GM19372 (cell line): ENCODE measurements around the gene DLGAP1.

Experiments
- ATAC-seq: cut with Tn5 transposase; IDR thresholded peaks from one replicate; pipeline ENCODE4 v1.9.1; 2021; ENCODE audit warnings: mild to moderate bottlenecking, low read depth, moderate library complexity; ENCODE audit not compliant: unreplicated experiment

DLGAP1 gene

GRCh38 chr18:4017480-4017879, 437.6 kb downstream of the DLGAP1 start:
- no peak for ATAC-seq

GRCh38 chr18:4016391-4017049, 438.6 kb downstream of the DLGAP1 start:
- no peak for ATAC-seq

- no peak for ATAC-seq
Observed at GRCh38 chr18:4007846-4008245, 447.3 kb downstream of the DLGAP1 start.

DNA sequence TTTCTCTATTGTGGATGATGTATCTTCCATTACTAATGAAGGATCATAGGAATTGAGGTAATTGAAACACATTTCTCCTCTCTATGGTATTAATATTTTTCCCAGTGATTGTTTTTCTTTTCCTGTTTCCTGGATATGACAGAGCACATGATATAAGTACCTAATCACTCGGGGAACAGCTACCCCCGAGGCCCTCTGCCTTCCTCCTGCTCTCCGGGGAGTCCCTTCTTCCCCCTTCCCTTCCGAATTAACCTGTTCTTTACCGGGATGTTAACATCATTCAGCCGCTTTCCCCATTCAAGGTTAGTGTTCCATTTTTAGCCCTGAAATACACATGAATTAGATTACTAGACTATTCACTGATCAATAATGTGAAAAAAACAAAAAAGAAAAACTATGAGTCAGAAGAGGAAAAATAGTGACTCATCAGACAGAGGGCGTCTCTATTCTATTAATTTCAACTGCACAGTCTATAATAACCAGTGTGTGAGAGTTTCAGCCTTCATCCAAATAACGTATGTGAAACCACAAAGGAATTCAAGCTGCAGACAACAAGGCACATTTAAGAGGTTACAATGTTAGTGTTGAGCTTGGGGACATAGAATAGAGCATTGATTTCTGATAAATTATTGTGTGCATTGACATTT, 450.8 kb downstream of the DLGAP1 start:
- no peak for ATAC-seq

DNA sequence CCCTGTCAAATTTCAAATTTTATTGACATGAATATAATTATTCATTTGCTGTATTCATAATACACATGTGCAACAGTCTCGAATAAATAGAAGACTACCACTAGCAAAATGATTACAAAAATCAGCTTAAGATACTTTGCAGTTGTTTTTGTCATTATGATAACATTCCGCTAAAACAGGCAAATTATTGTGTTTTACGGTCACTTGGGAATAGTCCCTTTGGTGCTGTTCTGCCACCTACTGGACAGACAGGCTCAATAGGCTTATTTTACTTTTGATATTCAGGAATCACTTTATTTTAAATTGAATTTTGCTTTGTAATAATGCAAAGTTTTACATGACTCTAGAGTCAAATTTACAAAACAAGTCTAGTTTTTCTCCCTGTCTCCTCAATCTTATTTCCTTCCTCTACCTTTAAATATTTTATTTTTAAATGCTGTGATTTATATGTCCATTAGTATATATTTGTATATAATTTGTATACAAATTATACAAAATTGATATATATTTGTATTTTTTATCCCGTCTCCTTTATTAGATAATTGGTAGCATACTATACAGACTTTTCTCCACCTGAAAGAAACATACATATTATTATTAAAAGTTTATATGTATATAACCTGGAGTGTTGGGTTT, 456.3 kb downstream of the DLGAP1 start:
- no peak for ATAC-seq

- no peak for ATAC-seq
Observed at GRCh38 chr18:3995476-3996102, 459.5 kb downstream of the DLGAP1 start.

GRCh38 chr18:3993941-3994687, 461.0 kb downstream of the DLGAP1 start:
- no peak for ATAC-seq

- ATAC-seq: no peak
Observed at GRCh38 chr18:3985664-3986063, 469.4 kb downstream of the DLGAP1 start.

DNA sequence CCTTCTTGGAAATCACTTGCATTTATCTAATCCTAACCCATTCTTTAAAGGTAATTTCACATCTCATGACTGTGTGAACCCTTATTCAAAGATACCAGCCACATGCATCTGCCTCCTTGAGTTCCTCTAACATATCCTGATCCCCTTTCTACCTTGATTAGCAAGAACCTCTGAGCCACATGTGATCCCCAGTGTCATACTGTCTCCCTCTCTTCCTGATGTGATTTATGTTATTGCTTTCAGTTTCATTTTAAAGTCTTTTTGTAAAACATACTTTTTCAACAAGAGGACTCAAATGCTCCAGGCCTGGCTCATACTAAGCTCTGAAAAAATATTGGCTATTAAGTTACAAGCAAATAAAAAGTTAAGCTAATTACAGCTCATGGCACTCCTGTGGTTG, 470.1 kb downstream of the DLGAP1 start:
- ATAC-seq: no peak

GRCh38 chr18:3984163-3984757, 470.8 kb downstream of the DLGAP1 start:
- no peak for ATAC-seq

DNA sequence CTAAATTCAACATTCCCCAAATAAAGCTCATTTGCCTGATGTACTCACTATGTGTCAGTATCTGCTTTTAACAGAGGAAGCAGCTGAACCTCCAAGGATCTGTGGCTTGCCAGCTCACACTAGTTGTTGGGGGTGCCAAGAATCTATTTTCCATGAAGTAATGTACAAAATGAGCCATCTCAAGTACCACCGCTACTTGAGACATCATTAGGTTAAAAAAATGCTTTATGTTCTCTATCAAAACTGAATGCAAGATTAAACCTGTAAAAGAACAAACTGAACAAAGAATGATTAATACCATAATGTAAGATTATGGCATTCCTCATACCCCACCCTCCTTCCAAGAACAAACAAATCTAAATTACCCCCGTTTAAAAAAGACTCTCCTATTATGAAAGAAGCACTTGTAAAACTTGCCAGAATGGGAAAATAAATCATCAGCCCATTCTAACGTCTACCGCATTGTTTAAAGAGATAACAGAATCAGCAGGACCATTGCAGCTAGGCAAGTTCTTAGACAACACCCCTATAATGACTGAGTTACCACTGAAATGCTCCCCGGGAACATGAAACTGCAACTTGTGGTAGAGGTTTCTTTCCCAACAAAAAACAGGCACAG, 471.6 kb downstream of the DLGAP1 start:
- no peak for ATAC-seq

GRCh38 chr18:3982541-3982940, 472.6 kb downstream of the DLGAP1 start:
- no peak for ATAC-seq

DNA sequence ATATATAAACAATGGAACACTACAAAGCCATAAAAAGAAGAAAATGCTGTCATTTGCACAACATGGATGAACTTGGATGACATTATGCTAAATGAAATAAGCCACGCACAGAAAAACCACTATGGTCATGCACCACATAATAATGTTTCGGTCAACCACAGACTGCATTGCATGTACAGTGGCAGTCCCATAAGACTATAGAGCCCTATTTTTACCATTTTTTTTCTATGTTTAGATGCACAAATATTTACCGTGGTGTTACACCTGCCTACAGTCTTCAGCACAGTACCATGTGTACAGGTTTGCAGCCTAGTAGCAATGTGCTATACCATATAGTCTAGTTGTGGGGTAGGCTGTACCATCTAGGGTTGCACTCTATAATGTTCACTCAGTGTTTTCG, 476.1 kb downstream of the DLGAP1 start:
- ATAC-seq: no peak

- ATAC-seq: no peak
Observed at GRCh38 chr18:3973191-3973850, 481.8 kb downstream of the DLGAP1 start.

DNA sequence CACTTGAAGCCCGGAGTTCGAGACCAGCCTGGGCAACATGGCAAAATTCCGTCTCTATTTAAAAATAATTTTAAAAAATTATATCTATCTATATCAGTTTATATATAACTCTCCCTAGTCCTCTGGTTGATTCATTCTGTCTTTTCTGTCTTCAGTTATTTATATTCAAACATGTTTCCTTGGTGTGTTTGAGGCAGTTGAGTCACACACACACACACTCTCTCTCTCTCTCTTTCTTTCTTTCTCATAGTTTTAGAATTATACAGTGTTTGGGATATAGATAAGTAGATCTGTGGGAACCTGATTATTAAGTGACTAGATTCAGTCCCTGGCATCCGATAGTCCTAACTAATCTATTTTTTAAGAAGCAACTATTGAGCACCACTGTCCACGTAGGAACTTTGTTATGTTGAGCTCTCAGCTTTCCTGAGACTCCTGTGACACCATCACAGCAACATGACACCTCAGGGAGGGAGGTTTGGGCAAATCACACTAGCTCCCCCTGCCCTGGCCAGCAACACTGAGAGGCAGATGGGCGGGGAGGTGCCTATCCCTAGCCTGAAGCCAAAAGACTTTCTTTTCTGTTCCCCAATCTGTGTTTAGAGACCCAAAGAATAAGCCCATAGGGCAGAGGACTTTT, 482.7 kb downstream of the DLGAP1 start:
- ATAC-seq: no peak

DNA sequence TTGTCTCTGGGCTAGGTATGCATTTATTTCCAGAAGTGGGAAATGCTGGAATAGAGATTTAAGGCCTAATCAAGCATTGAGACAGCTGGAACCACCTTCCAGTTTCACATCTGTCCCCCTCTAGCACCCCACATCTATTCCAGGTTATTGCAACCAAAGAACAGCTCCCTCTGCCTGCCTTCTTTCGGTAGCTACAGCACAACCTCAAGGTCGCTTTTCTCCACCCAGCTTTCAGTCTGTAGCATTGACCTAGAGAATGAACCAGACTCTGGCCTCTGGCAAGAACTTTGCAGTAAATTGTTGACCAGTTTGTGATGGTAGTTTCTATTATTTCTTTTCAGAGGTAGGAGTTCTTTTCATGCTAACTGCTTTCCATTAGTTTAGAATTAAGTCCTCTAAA, 484.2 kb downstream of the DLGAP1 start:
- no peak for ATAC-seq

DNA sequence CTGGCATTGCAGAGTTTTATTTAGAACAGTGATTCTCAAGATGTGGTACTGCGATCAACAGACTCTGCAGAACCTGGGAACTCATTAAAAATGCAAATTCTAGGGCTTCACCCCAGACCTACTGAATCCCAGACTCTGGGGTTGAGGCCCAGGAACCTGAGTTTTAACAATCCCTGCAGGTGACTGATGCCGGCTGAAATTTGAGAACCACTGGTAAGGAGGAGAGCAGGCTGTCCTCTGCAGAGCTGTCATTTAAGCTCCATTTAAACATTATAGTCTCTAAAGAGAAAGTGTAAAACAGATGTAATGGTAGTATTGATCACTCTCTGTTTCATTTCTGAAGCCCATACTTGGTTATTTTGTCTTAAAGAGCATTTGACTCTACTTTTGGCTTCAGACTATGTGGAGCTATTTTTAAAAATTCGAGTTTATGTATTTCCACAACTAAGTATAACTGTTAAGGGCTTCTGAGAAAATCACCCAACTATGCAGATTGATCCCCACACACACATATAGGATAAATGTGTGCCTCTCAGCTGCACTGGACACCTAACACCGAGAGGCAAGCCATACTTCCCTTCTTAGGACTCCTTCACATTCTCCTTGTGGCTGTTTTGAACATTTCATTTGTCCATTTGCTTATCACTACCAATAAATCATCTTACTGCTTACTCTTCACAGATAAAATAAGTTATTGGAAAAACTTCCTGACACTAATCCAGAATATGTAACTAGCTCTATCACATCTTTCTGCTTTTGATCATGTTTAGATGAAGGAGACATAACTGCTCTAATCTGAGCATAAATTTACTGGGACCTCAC, 487.5 kb downstream of the DLGAP1 start:
- no peak for ATAC-seq
